GM12874 (cell line): ENCODE data around the gene ZKSCAN4.

Experiments
- CTCF ChIP-seq: IDR thresholded peaks from 2 replicates; pipeline ENCODE4 v1.5.1; 2011; ENCODE audit warnings: low read depth, mild to moderate bottlenecking, control low read depth, low read length, moderate library complexity; ENCODE audit not compliant: insufficient read depth

ZKSCAN4 gene

GRCh38 chr6:28213213-28213523, 38.9 kb downstream of the ZKSCAN4 start:
- TF ChIP-seq CTCF: no peak

- 0 out of 2 replicates have a peak, but pooled peaks have one; percentile 10 for TF ChIP-seq CTCF
Measured at GRCh38 chr6:28212510-28213212, 39.4 kb downstream of the ZKSCAN4 start.

GRCh38 chr6:28211840-28212509, 40.1 kb downstream of the ZKSCAN4 start:
- TF ChIP-seq CTCF: no peak

- TF ChIP-seq CTCF: no peak
Measured at GRCh38 chr6:28209753-28210535, 42.1 kb downstream of the ZKSCAN4 start.

DNA sequence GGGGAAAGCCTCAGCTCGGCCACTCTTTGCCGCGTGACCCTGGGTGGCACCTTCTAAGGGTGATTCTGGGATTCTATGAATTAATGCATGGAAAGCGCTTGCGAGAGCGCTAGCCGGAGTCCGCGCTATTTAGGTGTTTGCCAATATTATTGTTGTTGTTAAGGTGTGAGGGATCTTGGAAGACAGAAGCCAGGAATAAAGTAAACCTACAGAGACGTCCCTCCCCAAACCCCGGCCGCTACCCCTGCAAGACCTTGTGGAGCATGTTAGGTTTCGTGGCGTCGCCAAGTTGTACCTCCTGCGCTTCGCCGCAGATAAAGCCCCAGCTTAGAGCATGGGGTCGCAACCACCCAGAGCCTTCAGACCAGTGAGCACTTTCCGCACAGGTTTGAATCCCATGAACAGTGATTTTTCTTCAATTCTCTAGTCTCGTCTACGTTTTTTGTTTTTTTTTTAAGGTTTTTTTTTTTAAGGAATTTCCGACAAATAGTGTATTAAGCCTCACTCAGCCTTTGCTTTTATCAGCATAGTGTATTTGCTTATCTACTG, 43.9 kb downstream of the ZKSCAN4 start:
- TF ChIP-seq CTCF: no peak

DNA sequence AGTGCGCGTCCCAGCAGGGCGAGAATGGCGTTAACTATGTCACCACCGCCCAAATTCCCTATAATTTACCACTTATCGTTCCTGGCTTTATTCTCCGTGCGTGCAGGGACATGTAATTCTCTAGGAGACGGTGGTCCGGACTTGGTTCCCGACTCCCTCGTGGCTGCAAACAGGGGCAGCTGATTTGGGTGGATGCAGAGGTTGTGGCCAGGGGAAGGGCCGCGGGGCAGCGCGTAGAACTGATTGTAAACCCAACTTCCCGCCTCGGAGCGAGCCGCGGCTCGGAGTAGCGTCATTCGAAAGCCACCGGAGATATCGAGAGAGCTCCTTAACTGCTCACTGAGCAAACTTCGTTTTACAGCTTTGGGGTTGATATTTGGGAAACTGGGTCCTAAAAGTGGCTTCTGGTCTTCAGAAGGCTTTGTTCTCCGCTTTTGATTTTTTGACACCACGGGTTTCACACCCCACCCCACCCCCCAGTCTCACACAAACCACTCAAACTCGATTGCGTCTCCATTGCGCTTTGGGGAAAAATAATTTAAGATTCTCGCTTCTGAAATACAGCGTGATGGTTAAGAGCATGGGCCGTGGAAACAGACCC, 44.5 kb downstream of the ZKSCAN4 start:
- no peak for TF ChIP-seq CTCF
